Measurements from ENCODE around the gene LRRC75A. TPM values are rescaled to one million over a fixed set of nuclear protein-coding genes. Genes with fewer than 3 reads are reported as not detected.

The LRRC75A gene
- total and polyA plus RNA-seq, 2 of the 8 experiments (the other 6 are each of a cell fraction or from before 2014, with no cell fraction given): 9.7 to 9.9 TPM

GRCh38 chr17:16472539-16472938 lies 19.5 kb downstream of the LRRC75A start:
- no peak overlapping the region for H2AK5ac ChIP-seq (ENCODE audit: low read depth, low read length)
- H4K91ac ChIP-seq (replicated peaks; ENCODE audit: insufficient read length, low read length): no peak overlapping the region
- no peak overlapping the region for H3K14ac ChIP-seq (ENCODE audit: insufficient read length)
- no peak overlapping the region for H2BK5ac ChIP-seq (ENCODE audit: low read depth, low read length)
- no peaks in the 10 kb centered on the region; the same call in none of the 2 replicates for H3K79me1 ChIP-seq (ENCODE audit: low read depth, low read length)
- H2BK20ac ChIP-seq (ENCODE audit: low read length): no peak overlapping the region
- H3K9ac ChIP-seq (replicated peaks in 1 of 4; ENCODE audit: extremely low read depth in 1 of 4, low read depth in 3 of 4, low read length in 3 of 4): no peak overlapping the region
- H3K18ac ChIP-seq (ENCODE audit: extremely low read depth, low read length): no peak overlapping the region
- H3K27me3 ChIP-seq (replicated peaks in 1 of 4; ENCODE audit: control insufficient read depth in 3 of 4, extremely low read depth in 1 of 4, insufficient read depth in 3 of 4, low read length in 3 of 4): no peaks in the 10 kb centered on the region
- no peak overlapping the region for H3K4ac ChIP-seq (replicated peaks; ENCODE audit: insufficient read length, low read depth, low read length)
- no peak overlapping the region for H2AFZ ChIP-seq (ENCODE audit: low read length)
- peaks cover 0 to 19% (median 3%) of the 10 kb centered on the region in 4 experiments; a peak in 4 of 7 replicates for H3K4me1 ChIP-seq (replicated peaks in 1 of 4; ENCODE audit: control insufficient read depth in 3 of 4, insufficient read depth in 4 of 4, low read length in 3 of 4)
- no peak overlapping the region for H3K4me2 ChIP-seq (ENCODE audit: insufficient read depth in 1 of 2, low read depth in 2 of 2, low read length in 2 of 2)
- no peak overlapping the region for H2BK15ac ChIP-seq (ENCODE audit: low read length)
- H2BK12ac ChIP-seq (ENCODE audit: low read depth, low read length): no peak overlapping the region
- H3K79me2 ChIP-seq (ENCODE audit: control insufficient read depth in 1 of 2, insufficient read depth in 2 of 2, low read length in 2 of 2): no peaks in the 10 kb centered on the region
- H3K4me3 ChIP-seq (ENCODE audit: extremely low read depth in 1 of 4, insufficient read depth in 2 of 4, low read depth in 3 of 4, low read length in 4 of 4): no peak overlapping the region
- WGBS, 2 experiments (ENCODE audit: extremely low coverage in 1 of 2, insufficient coverage in 1 of 2, insufficient read length in 1 of 2, insufficient replicate concordance in 2 of 2, low coverage in 1 of 2, low lambda C conversion rate in 2 of 2, missing lambda C conversion rate in 1 of 2): 81% methylated on average over 6 of the region's 6 CpGs; no CpG with 5 or more reads in 1 of the 2 experiments
- no peak for DNase-seq (ENCODE audit: low read depth in 1 of 2, low spot score in 2 of 2)
- H3K27ac ChIP-seq (ENCODE audit: low read depth, low read length): no peak overlapping the region
- no peak overlapping the region for H2BK120ac ChIP-seq (replicated peaks; ENCODE audit: low read depth, low read length)
- H3K9me3 ChIP-seq (ENCODE audit: insufficient read depth in 2 of 2, low read depth in 1 of 2, low read length in 1 of 2): no peaks in the 10 kb centered on the region
- no peaks in the 10 kb centered on the region for H3K36me3 ChIP-seq (ENCODE audit: control insufficient read depth in 2 of 4, insufficient read depth in 4 of 4, low read length in 3 of 4)
- no peak overlapping the region for H3K23ac ChIP-seq (ENCODE audit: insufficient read length)
- CTCF ChIA-PET (ENCODE audit: partially characterized antibody): interaction anchor here (1.0 to 36.9 kb wide), 6 partner anchors 9 to 49 kb away, joined by 3 to 941 read pairs (median 18); no protein-coding TSS in a partner anchor
- no peak overlapping the region for H4K5ac ChIP-seq (ENCODE audit: insufficient read length, low read depth, low read length)
- no peak for FAIRE-seq
- peaks cover 0 to 2% of the 10 kb centered on the region in 2 experiments for H4K20me1 ChIP-seq (replicated peaks in 1 of 2; ENCODE audit: control insufficient read depth in 1 of 2, insufficient read depth in 2 of 2, low read length in 2 of 2)
- POLR2A ChIA-PET (ENCODE audit: partially characterized antibody): interaction anchor here (0.8 to 2.4 kb wide), 7 partner anchors 8 to 39 kb away, joined by 3 to 7 read pairs (median 5); no protein-coding TSS in a partner anchor
- H3K56ac ChIP-seq (replicated peaks; ENCODE audit: insufficient read length, low read depth, low read length): no peak overlapping the region
- H3K23me2 ChIP-seq (ENCODE audit: low read depth, low read length): peaks cover 2% of the 10 kb centered on the region; the same call in 1 of the 2 replicates
- H4K8ac ChIP-seq (ENCODE audit: extremely low read depth, insufficient read depth, low read length): no peak overlapping the region
- no peak for TF ChIP-seq ASH2L (IDR thresholded peaks at IDR 0.05; ENCODE audit: low read length)
- no peak for TF ChIP-seq TEAD4 (IDR thresholded peaks at IDR 0.05; ENCODE audit: low read depth, low read length)
- no peak for TF ChIP-seq RNF2 (IDR thresholded peaks at IDR 0.05; ENCODE audit: borderline replicate concordance, low read depth, low read length, missing control alignments, poor library complexity, severe bottlenecking)
- no peak for TF ChIP-seq EP300 (IDR thresholded peaks at IDR 0.05; ENCODE audit: borderline replicate concordance in 1 of 2, low read depth in 2 of 2, low read length in 2 of 2)
- no peak for TF ChIP-seq SIX5 (IDR thresholded peaks at IDR 0.05; ENCODE audit: low read depth, low read length)
- no peak for TF ChIP-seq RAD21 (IDR thresholded peaks at IDR 0.05 in 1 of 2, conservative IDR thresholded peaks at IDR 0.05 in 1 of 2; ENCODE audit: low read depth in 2 of 2, low read length in 2 of 2)
- no peak for TF ChIP-seq SP2 (IDR thresholded peaks at IDR 0.05; ENCODE audit: low read length)
- TF ChIP-seq HDAC6 (IDR thresholded peaks at IDR 0.05; ENCODE audit: low read depth, low read length): no peak
- no peak for TF ChIP-seq JUND (IDR thresholded peaks at IDR 0.05; ENCODE audit: low read length)
- no peak for TF ChIP-seq POLR2A (IDR thresholded peaks at IDR 0.05; ENCODE audit: control extremely low read depth in 1 of 2, low read depth in 2 of 2, low read length in 2 of 2)
- no peak for TF ChIP-seq TAF7 (optimal IDR thresholded peaks at IDR 0.05; ENCODE audit: borderline replicate concordance, low read depth, low read length)
- no peak for TF ChIP-seq JUN (IDR thresholded peaks at IDR 0.05; ENCODE audit: low read depth, low read length)
- no peak for TF ChIP-seq BCL11A (IDR thresholded peaks at IDR 0.05; ENCODE audit: low read depth in 2 of 2, low read length in 2 of 2)
- no peak for TF ChIP-seq CTBP2 (IDR thresholded peaks at IDR 0.05; ENCODE audit: borderline replicate concordance, insufficient read depth, insufficient read length, low read length)

Data from H1 (cell line).